IMR-90 (cell line): ENCODE data around the gene TTC21A. TPM values are rescaled to one million over a fixed set of nuclear protein-coding genes. Genes with fewer than 3 reads are reported as not detected.
A peak's percentile ranks its signal among the peaks of the same experiment; 100 is the strongest.

Source experiments
- ATAC-seq: fragments of 200-7000 bp; cut with Tn5 transposase; 2 replicates; pipeline ENCODE4 v1.9.1; 2020; ENCODE audit warnings: low read depth, mild to moderate bottlenecking, moderate library complexity
- BruUV-seq: library from RNA; stranded (reverse); fragments of 400-500 nt; replicated peaks from 2 replicates; lab custom pipeline; 2021; lab: Mats Ljungman, UMichigan
- CTCF ChIA-PET: fragments of 300-600 bp; formaldehyde crosslinking; extraction: SDS; loops from one replicate; lab custom pipeline; 2021; ENCODE audit warnings: antibody characterized with exemption; lab: Yijun Ruan, JAX
- POLR2A ChIA-PET: fragments of 300-600 bp; sonication (Branson Sonifier 250); formaldehyde crosslinking; loops from one replicate; lab custom pipeline; 2022; ENCODE audit warnings: antibody characterized with exemption; ENCODE audit not compliant: unreplicated experiment; lab: Charles Lee
- DNase-seq: peaks from one replicate; pipeline ENCODE4 v3.0.0; 2013
- H2AFZ ChIP-seq: replicated peaks from 2 replicates; pipeline ENCODE3; 2013; ENCODE audit warnings: low read length, mild to moderate bottlenecking; ENCODE audit not compliant: poor library complexity
- H2AK5ac ChIP-seq: 2 replicates; pipeline ENCODE4 v1.6.1; 2013; ENCODE audit warnings: low read depth, low read length, inconsistent platforms
- H2AK9ac ChIP-seq: replicated peaks from 2 replicates; pipeline ENCODE3; 2013; ENCODE audit warnings: mild to moderate bottlenecking, low read depth, low read length, moderate library complexity; ENCODE audit not compliant: poor library complexity
- H2BK120ac ChIP-seq: 2 replicates; pipeline ENCODE4 v1.6.1; 2013; ENCODE audit warnings: low read depth, low read length, inconsistent platforms
- H2BK15ac ChIP-seq: 3 replicates; pipeline ENCODE4 v1.6.1; 2013; ENCODE audit warnings: low read depth, low read length, inconsistent platforms
- H2BK20ac ChIP-seq: 2 replicates; pipeline ENCODE4 v1.6.1; 2013; ENCODE audit warnings: low read depth, mild to moderate bottlenecking, inconsistent platforms, low read length, moderate library complexity
- H2BK5ac ChIP-seq: 2 replicates; pipeline ENCODE4 v1.6.1; 2013; ENCODE audit warnings: mild to moderate bottlenecking, low read depth, low read length, inconsistent platforms; ENCODE audit not compliant: poor library complexity, severe bottlenecking
- H3K14ac ChIP-seq: replicated peaks from 2 replicates; pipeline ENCODE4 v1.6.1; 2013; ENCODE audit warnings: low read depth, low read length, inconsistent platforms
- H3K18ac ChIP-seq: 2 replicates; pipeline ENCODE4 v1.6.1; 2013; ENCODE audit warnings: low read depth, low read length, control low read depth
- H3K23ac ChIP-seq: 2 replicates; pipeline ENCODE4 v1.6.1; 2013; ENCODE audit warnings: low read depth, low read length, inconsistent platforms
- H3K27ac ChIP-seq: 2 replicates; pipeline ENCODE4 v1.5.1; 2013; ENCODE audit warnings: mild to moderate bottlenecking, control low read depth, low read length; ENCODE audit not compliant: insufficient read depth
- H3K27me3 ChIP-seq: 2 replicates; pipeline ENCODE4 v1.6.1; 2013; ENCODE audit warnings: low read length; ENCODE audit not compliant: control insufficient read depth, insufficient read depth
- H3K36me3 ChIP-seq: 2 replicates; pipeline ENCODE4 v1.6.1; 2013; ENCODE audit warnings: low read length, mixed read lengths; ENCODE audit not compliant: control insufficient read depth, insufficient read depth
- H3K4ac ChIP-seq: 2 replicates; pipeline ENCODE4 v1.6.1; 2013; ENCODE audit warnings: low read depth, low read length, inconsistent platforms
- H3K4me1 ChIP-seq: 2 replicates; pipeline ENCODE4 v1.6.1; 2013; ENCODE audit warnings: low read length, mixed read lengths; ENCODE audit not compliant: control insufficient read depth, insufficient read depth
- H3K4me2 ChIP-seq: 2 replicates; pipeline ENCODE4 v1.6.1; 2013; ENCODE audit warnings: low read depth, mild to moderate bottlenecking, control low read depth, low read length, moderate library complexity
- H3K4me3 ChIP-seq: 2 replicates; pipeline ENCODE4 v1.5.1; 2013; ENCODE audit warnings: low read depth, mild to moderate bottlenecking, control low read depth, low read length, moderate library complexity; ENCODE audit not compliant: insufficient read depth
- H3K56ac ChIP-seq: 2 replicates; pipeline ENCODE4 v1.6.1; 2013; ENCODE audit warnings: low read length, inconsistent platforms; ENCODE audit not compliant: insufficient read depth; ENCODE audit errors: extremely low read depth
- H3K79me1 ChIP-seq, 2 experiments: 2 replicates each; pipeline ENCODE4 v1.6.1; 2013; ENCODE audit warnings: low read length in 2 of 2, inconsistent platforms in 1 of 2, low read depth in 1 of 2
- H3K9ac ChIP-seq: 2 replicates; pipeline ENCODE4 v1.6.1; 2013; ENCODE audit warnings: low read depth, low read length, control low read depth
- H3K9me1 ChIP-seq: 2 replicates; pipeline ENCODE4 v1.6.1; 2013; ENCODE audit warnings: low read length, inconsistent platforms; ENCODE audit not compliant: insufficient read depth
- H3K9me3 ChIP-seq: 2 replicates; pipeline ENCODE4 v1.6.1; 2013; ENCODE audit warnings: low read length; ENCODE audit not compliant: control insufficient read depth, insufficient read depth
- H4K20me1 ChIP-seq: 2 replicates; pipeline ENCODE4 v1.6.1; 2013; ENCODE audit warnings: low read length, inconsistent platforms; ENCODE audit not compliant: insufficient read depth
- H4K5ac ChIP-seq: 2 replicates; pipeline ENCODE4 v1.6.1; 2013; ENCODE audit warnings: mild to moderate bottlenecking, low read depth, low read length, control low read depth
- H4K8ac ChIP-seq, 2 experiments: 2 replicates each; pipeline ENCODE4 v1.6.1; 2013; ENCODE audit warnings: low read depth in 2 of 2, low read length in 2 of 2, control low read depth in 1 of 2, inconsistent platforms in 1 of 2
- H4K91ac ChIP-seq: 2 replicates; pipeline ENCODE4 v1.6.1; 2013; ENCODE audit warnings: low read depth, low read length, inconsistent platforms; ENCODE audit not compliant: insufficient read depth
- CTCF ChIP-seq: conservative IDR thresholded peaks from 2 replicates; pipeline ENCODE4 v1.5.1; 2012; ENCODE audit warnings: mild to moderate bottlenecking, low read depth, low read length, improper control_type of control experiment
- USF2 ChIP-seq: fragments of 150-350 bp; IDR thresholded peaks from 2 replicates; pipeline ENCODE4 v1.6.1; 2017; ENCODE audit warnings: mild to moderate bottlenecking, antibody characterized with exemption, low read length, low read depth
- WGBS, 2 experiments: methylation state at CpG; one replicate each; pipeline versions ENCODE4 v1.1.5 to v1.1.7; 2013; ENCODE audit warnings: missing lambda C conversion rate in 2 of 2; ENCODE audit not compliant: insufficient read length in 1 of 2; ENCODE audit errors: extremely low coverage in 2 of 2; 5-methylcytosine and 5-hydroxymethylcytosine counted together
- dilution Hi-C: fragments of 300-500 bp; cut with HindIII; formaldehyde crosslinking; loops from one replicate; pipeline ENCODE4 v1.14.3; 2018; ENCODE audit warnings: low sequenced_read_pairs; ENCODE audit not compliant: unreplicated experiment
- in situ Hi-C: fragments of 300-500 bp; cut with MboI; formaldehyde crosslinking; loops from 3 replicates; pipeline ENCODE4 v1.14.3; 2019; ENCODE audit warnings: low sequenced_read_pairs, inconsistent platforms, mixed read lengths
- intact Hi-C: fragments of 100-400 bp; cut with micrococcal nuclease; formaldehyde crosslinking; loops from 2 replicates; pipeline ENCODE4 v1.10.0; 2022
- polyA plus RNA-seq, 3 experiments: library from polyadenylated mRNA; depleted of rRNA; stranded (reverse); fragments of >200 nt; gene quantifications; 2 replicates each; pipeline ENCODE4 v1.2.3, GENCODE V29; 2012; ENCODE audit warnings: low replicate concordance in 1 of 3
- total RNA-seq: library from RNA; depleted of rRNA; stranded (reverse); fragments of >200 nt; gene quantifications from 2 replicates; pipeline ENCODE4 v1.2.3, GENCODE V29; 2012

The TTC21A gene
- total and polyA plus RNA-seq, 2 of the 4 experiments (the other 2 are of a cell fraction) = 0.90 to 1.8 TPM

GRCh38 chr3:39103324-39103693, 4.2 kb upstream of the TTC21A start:
- Histone ChIP-seq H4K20me1 (peaks cover 59% of the 10 kb centered on the region), H2AK5ac (no peak overlapping the region), H3K9me3 (no peaks in the 10 kb centered on the region), H2AFZ (no peak overlapping the region), H3K4me3 (no peak overlapping the region), H3K4me1 (peaks cover 4% of the 10 kb centered on the region; the same call in 1 of the 2 replicates), H2AK9ac (no peak overlapping the region), H3K56ac (no peak overlapping the region), H3K14ac (no peak overlapping the region), H3K23ac (peak overlapping the region; percentile 15; the same call in 1 of the 2 replicates), H2BK20ac (no peak overlapping the region), H3K9ac (no peak overlapping the region), H4K5ac (no peak overlapping the region), H3K18ac (no peak overlapping the region), H3K4ac (no peak overlapping the region), H4K91ac (no peak overlapping the region), H2BK15ac (no peak overlapping the region), H3K27ac (no peak overlapping the region), H3K4me2 (no peak overlapping the region), H3K27me3 (no peaks in the 10 kb centered on the region), H4K8ac (no peak overlapping the region), H2BK5ac (no peak overlapping the region), H3K36me3 (peaks cover 22% of the 10 kb centered on the region), H3K9me1 (peaks cover 8% of the 10 kb centered on the region), H3K79me1 (peaks cover 17 to 65% of the 10 kb centered on the region in 2 experiments), H2BK120ac (no peak overlapping the region)
- WGBS, 2 experiments = 88% methylated on average over 1 of the region's 4 CpGs; no CpG with 5 or more reads in 1 of the 2 experiments
- ChIA-PET POLR2A (no interaction called here), CTCF (no interaction called here)
- in situ Hi-C loops (no loop called here), dilution Hi-C loops (no loop called here), intact Hi-C loops (no loop called here)
- ATAC-seq = no peak
- BruUV-seq = no TSS peak
- no peak for DNase-seq
- 0 out of 2 replicates have a peak, but pooled peaks have one; percentile 5 for TF ChIP-seq CTCF
- TF ChIP-seq USF2 = no peak
